ENCODE results near the gene NRIP1.

- TF ChIP-seq CTCF (IDR thresholded peaks at IDR 0.05) (no peak), POLR2AphosphoS5 (IDR thresholded peaks at IDR 0.05) (no peak)
These were observed 87.0 kb downstream of the NRIP1 start for GRCh38 chr21:14977814-14978213.

Measured in transverse colon (tissue), 4 donors.